ENCODE results near the gene ECHDC1. TPM values are rescaled to one million over a fixed set of nuclear protein-coding genes. Genes with fewer than 3 reads are reported as not detected.
A peak's percentile ranks its signal among the peaks of the same experiment; 100 is the strongest.

ECHDC1 gene
- total RNA-seq, 1 donor from 2014 or later = 32.7 TPM

- no peak for DNase-seq (ENCODE audit: extremely low spot score in 2 of 2)
- intact Hi-C loops (cut with DNase I) = loop anchor here (10.0 kb wide), 1 partner anchor 231 kb away; no protein-coding TSS in a partner anchor
- H3K27ac ChIP-seq = no peak overlapping the region
- TF ChIP-seq POLR2A (IDR thresholded peaks at IDR 0.05) = no peak
- no peak for TF ChIP-seq POLR2AphosphoS5 (IDR thresholded peaks at IDR 0.05; ENCODE audit: insufficient read depth in 1 of 2, low read depth in 1 of 2)
- no peak for TF ChIP-seq CTCF (IDR thresholded peaks at IDR 0.05)
- H3K27me3 ChIP-seq = no peaks in the 10 kb centered on the region
- H3K9me3 ChIP-seq = no peaks in the 10 kb centered on the region
- peaks cover 0 to 8% of the 10 kb centered on the region in 2 donors for H3K36me3 ChIP-seq
- H3K4me3 ChIP-seq = no peak overlapping the region
- H3K4me1 ChIP-seq = peaks cover 20% of the 10 kb centered on the region
Observed at GRCh38 chr6:127303917-127304316, 39.5 kb downstream of the ECHDC1 start.

- Histone ChIP-seq H3K27me3 (no peaks in the 10 kb centered on the region), H3K27ac (no peak overlapping the region), H3K9me3 (no peaks in the 10 kb centered on the region), H3K36me3 (peaks cover 0 to 6% of the 10 kb centered on the region in 2 donors), H3K4me1 (peaks cover 20% of the 10 kb centered on the region), H3K4me3 (no peak overlapping the region)
- TF ChIP-seq POLR2AphosphoS5 (IDR thresholded peaks at IDR 0.05; ENCODE audit: insufficient read depth in 1 of 2, low read depth in 1 of 2) = no peak
- TF ChIP-seq CTCF (IDR thresholded peaks at IDR 0.05) = peak; percentile 33 to 61 (median 60)
- no peak for TF ChIP-seq POLR2A (IDR thresholded peaks at IDR 0.05)
- intact Hi-C loops (cut with DNase I) = loop anchor here (10.0 kb wide), 1 partner anchor 232 kb away; no protein-coding TSS in a partner anchor
- DNase-seq (ENCODE audit: extremely low spot score in 2 of 2) = no peak
Observed at GRCh38 chr6:127302728-127303660, 40.4 kb downstream of the ECHDC1 start.

- intact Hi-C loops (cut with DNase I) = loop anchor here (10.0 kb wide), 1 partner anchor 234 kb away; no protein-coding TSS in a partner anchor
- DNase-seq (ENCODE audit: extremely low spot score in 2 of 2) = no peak
- Histone ChIP-seq H3K4me1 (peaks cover 20% of the 10 kb centered on the region), H3K27ac (no peak overlapping the region), H3K9me3 (no peaks in the 10 kb centered on the region), H3K27me3 (no peaks in the 10 kb centered on the region), H3K36me3 (peaks cover 0 to 11% of the 10 kb centered on the region in 2 donors), H3K4me3 (no peak overlapping the region)
- no peak for TF ChIP-seq POLR2AphosphoS5 (IDR thresholded peaks at IDR 0.05; ENCODE audit: insufficient read depth in 1 of 2, low read depth in 1 of 2)
- no peak for TF ChIP-seq CTCF (IDR thresholded peaks at IDR 0.05)
- no peak for TF ChIP-seq POLR2A (IDR thresholded peaks at IDR 0.05)
Observed at GRCh38 chr6:127301199-127301700, 42.2 kb downstream of the ECHDC1 start.

- H3K4me3 ChIP-seq = no peak overlapping the region
Observed at GRCh38 chr6:127300411-127300810, 43.0 kb downstream of the ECHDC1 start.

More at GRCh38 chr6:127300411-127300810, 43.0 kb downstream of the ECHDC1 start:
- H3K27me3 ChIP-seq = no peaks in the 10 kb centered on the region
- intact Hi-C loops (cut with DNase I) = loop anchor here (10.0 kb wide), 1 partner anchor 234 kb away; no protein-coding TSS in a partner anchor
- H3K36me3 ChIP-seq = peaks cover 0 to 8% of the 10 kb centered on the region in 2 donors
- no peaks in the 10 kb centered on the region for H3K9me3 ChIP-seq
- TF ChIP-seq CTCF (IDR thresholded peaks at IDR 0.05) = no peak
- no peak for DNase-seq (ENCODE audit: extremely low spot score in 2 of 2)
- peaks cover 20% of the 10 kb centered on the region for H3K4me1 ChIP-seq
- no peak overlapping the region for H3K27ac ChIP-seq

Measured in vagina (tissue), 2 donors.